NCI-H526 treated with DMSO at 0.1 percent for 48 hours (cell line): ENCODE data around the gene ELSPBP1.
"Not testable (repeated sequence)": the region's sequence is repeated elsewhere in the genome, so short reads cannot be mapped to it uniquely, and the experiment has no call there.

Experiments
- DNase-seq: peaks from one replicate; lab custom pipeline; 2025; lab: John Stamatoyannopoulos, UW

ELSPBP1 gene

GRCh38 chr19:48041877-48042580 is 47.6 kb downstream of the ELSPBP1 start:
- no peak for DNase-seq

GRCh38 chr19:48043675-48044258 is 49.3 kb downstream of the ELSPBP1 start, which contains the start of gene CABP5:
TSS of gene CABP5 (minus strand) at chr19:48044079. CDS start at chr19:48043922, 157 bp downstream.
- DNase-seq: no peak

DNA sequence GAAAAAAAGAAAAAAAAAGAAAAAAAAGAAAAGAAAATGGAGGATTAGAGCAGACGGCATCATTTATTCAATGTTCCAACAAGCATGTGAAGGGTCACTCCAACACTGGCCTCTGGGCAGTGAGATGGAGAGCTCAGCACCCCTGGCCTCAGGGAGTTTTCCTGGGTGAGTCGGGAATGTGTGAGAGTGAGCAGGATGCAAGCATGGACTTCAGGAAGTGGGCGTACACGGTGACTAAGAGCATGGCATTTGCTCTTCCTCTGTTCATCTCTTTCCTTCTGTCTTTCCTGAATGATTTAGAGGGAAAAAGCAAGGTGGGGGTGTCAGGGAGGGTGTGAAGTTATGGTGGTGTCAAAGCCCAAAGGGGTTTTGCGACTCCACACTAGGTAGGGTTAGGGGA is 50.1 kb downstream of the ELSPBP1 start:
- DNase-seq: no peak

DNA sequence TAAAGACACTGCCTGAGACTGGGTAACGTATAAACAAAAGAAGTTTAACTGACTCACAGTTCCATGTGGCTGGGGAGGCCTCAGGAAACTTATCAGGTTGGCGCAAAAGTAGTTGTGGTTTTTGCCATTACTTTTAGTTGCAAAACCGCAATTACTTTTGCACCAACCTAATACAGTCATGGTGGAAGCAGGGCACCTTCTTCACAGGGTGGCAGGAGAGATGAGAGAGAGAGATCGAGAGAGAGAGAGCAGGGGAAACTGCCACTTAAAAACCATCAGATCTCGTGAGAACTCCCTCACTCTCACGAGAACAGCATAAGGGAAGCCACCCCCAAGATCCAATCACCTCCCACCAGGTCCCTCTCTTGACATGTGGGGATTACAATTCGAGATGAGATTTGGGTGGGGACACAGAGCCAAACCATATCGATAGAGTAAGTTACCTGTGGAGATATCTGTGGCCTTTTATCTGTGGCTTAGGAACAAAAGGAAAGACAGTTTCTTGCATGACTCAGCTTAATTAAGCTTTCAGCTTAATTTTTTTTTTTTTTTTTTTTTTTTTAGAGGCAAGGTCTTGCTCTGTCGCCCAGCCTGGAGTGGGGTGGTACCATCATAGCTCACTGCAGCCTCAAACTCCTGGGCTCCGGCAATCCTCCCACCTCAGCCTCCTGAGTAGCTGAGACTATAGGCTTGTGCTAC is 57.1 kb downstream of the ELSPBP1 start:
- DNase-seq: no peak

DNA sequence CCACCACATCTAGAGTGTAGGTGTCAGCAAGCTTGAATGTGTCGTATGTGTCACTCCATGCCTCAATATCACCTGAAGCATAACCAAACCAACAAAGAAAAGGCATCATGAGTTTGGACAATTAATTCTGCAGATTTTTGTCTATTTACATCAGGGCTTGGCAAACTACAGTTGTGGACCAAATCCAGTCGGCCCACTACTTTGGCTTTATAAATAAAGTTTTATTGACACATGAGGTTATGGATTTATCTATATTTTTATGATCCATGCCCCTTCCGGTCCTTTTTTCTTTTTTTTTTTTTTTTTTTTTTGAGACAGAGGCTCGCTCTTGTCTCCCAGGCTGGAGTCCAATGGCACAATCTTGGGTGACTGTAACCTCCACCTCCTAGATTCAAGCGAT is 58.6 kb downstream of the ELSPBP1 start:
- no peak for DNase-seq

GRCh38 chr19:48053856-48054255 is 59.4 kb downstream of the ELSPBP1 start:
- no peak for DNase-seq

GRCh38 chr19:48059331-48059730 is 64.9 kb downstream of the ELSPBP1 start:
- no peak for DNase-seq

GRCh38 chr19:48060381-48060780 is 65.9 kb downstream of the ELSPBP1 start:
- DNase-seq: no peak

DNA sequence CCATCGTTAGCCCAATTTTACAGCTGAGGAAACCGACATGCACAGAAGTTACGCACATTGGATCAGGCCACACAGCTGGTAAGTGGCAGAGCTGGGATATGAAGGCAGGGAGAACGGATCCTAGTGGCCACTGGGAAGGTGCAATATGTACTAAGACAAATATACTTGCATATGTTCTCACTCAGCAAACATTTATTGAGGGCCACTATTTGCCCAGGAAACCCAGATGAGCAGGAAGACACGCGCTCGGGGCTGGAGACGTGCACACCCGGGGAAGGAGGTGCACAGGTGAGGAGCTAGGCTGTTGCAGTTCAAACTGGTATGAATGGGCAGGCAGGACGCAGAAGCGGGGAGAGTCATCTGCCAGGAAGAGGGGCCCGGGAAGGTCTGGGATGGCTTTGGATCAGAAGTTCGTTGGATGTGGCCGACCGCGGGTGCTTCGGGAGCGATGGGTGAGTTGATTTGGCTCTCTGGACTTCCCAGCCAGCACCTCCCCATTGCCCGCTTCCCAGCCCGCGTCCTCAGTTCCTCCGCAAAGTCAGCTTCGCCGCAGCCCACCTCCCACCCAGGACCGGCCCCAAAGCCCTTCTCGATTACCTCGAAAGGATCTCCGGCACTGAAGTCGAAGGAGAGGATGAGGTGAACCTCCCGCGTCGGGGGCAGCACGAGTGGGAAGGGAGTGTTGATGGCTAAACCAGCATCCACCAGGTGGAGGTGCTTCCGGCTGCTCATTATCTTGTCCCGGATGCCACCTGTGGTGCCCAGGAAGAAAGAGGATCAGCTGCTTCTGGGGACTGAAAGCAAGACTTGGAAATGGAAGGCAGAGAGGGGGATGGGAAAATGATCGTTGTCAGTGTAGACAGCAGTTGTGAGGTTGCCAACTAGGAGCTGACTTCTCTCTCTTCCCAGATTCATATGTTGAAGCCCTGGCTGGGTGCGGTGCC is 67.2 kb downstream of the ELSPBP1 start:
- no peak for DNase-seq

- DNase-seq: no peak
Measured at GRCh38 chr19:48064509-48064908, 70.1 kb downstream of the ELSPBP1 start.

DNA sequence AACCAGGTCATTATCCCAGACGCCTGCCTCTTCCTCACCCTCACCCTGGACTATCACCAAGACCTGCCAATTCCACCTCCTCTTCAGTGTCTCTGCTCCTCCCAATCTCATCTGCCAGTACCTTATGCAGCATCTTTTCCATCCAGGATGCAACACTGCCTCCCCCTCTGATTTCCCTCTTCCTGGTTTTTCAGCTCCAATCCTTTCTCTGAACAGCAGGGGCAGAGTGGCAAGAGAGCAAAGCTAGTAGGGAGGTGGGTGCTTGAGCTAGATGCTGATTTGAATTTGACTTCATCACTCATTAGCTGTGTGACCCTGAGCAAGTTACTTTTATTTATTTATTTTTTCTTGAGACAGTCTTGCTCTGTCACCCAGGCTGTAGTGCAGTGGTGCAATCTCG is 75.0 kb downstream of the ELSPBP1 start:
- DNase-seq: no peak

GRCh38 chr19:48070177-48070769 is 75.8 kb downstream of the ELSPBP1 start:
- DNase-seq: not testable (repeated sequence)
